DND-41 (cell line): ENCODE measurements around the gene DCUN1D2.

Experiments
- CTCF ChIP-seq: IDR thresholded peaks from 2 replicates; pipeline ENCODE4 v1.5.1; 2012; ENCODE audit warnings: borderline replicate concordance, low read length, moderate library complexity, mild to moderate bottlenecking; ENCODE audit not compliant: poor library complexity, severe bottlenecking; ENCODE audit errors: extremely low read depth
- EZH2 ChIP-seq: IDR thresholded peaks from 3 replicates; pipeline ENCODE4 v1.6.1; 2012; ENCODE audit warnings: borderline replicate concordance, low read depth, mild to moderate bottlenecking, moderate library complexity, low read length, inconsistent platforms; ENCODE audit not compliant: severe bottlenecking

GRCh38 chr13:113417836-113418721 is 72.4 kb downstream of the DCUN1D2 start:
- TF ChIP-seq CTCF (no peak), EZH2 (no peak)
